CD4-positive, alpha-beta memory T cell (primary cell): ENCODE measurements around the gene ANKRD31. TPM values are rescaled to one million over a fixed set of nuclear protein-coding genes. Genes with fewer than 3 reads are reported as not detected.
"Not testable (repeated sequence)": the region's sequence is repeated elsewhere in the genome, so short reads cannot be mapped to it uniquely, and the experiment has no call there.

Experiments used
- CTCF ChIA-PET: fragments of 350-600 bp; sonication (Branson Sonifier 250); formaldehyde crosslinking; loops from one replicate; lab custom pipeline; 2021; ENCODE audit warnings: inconsistent platforms; ENCODE audit not compliant: partially characterized antibody; lab: Charles Lee
- POLR2A ChIA-PET: fragments of 350-600 bp; sonication (Branson Sonifier 250); formaldehyde crosslinking; loops from one replicate; lab custom pipeline; 2021; ENCODE audit not compliant: partially characterized antibody; lab: Charles Lee
- DNase-seq, 5 donors: peaks; one replicate each; pipeline versions ENCODE4 v3.0.0 to v3.0.0-alpha.2; 2020 to 2022; ENCODE audit warnings: mixed read lengths in 1 of 5
- H3K27ac ChIP-seq: one replicate; pipeline ENCODE4 v1.7.0; 2013; ENCODE audit warnings: low read depth, low read length
- H3K27me3 ChIP-seq: 2 replicates; pipeline ENCODE4 v1.7.0; 2013; ENCODE audit warnings: mild to moderate bottlenecking, low read length, moderate library complexity; ENCODE audit not compliant: insufficient read depth
- H3K36me3 ChIP-seq: 2 replicates; pipeline ENCODE4 v1.7.0; 2013; ENCODE audit warnings: mild to moderate bottlenecking, low read length, moderate library complexity; ENCODE audit not compliant: insufficient read depth
- H3K4me1 ChIP-seq: 2 replicates; pipeline ENCODE4 v1.7.0; 2013; ENCODE audit warnings: mild to moderate bottlenecking, low read length, moderate library complexity; ENCODE audit not compliant: insufficient read depth
- H3K4me3 ChIP-seq, 2 donors: one replicate each; pipeline ENCODE4 v1.7.0; 2013; ENCODE audit warnings: low read length in 2 of 2, mild to moderate bottlenecking in 1 of 2
- H3K9me3 ChIP-seq, 2 donors: one replicate each; pipeline ENCODE4 v1.7.0; 2013; ENCODE audit warnings: low read length in 2 of 2, control low read depth in 1 of 2; ENCODE audit not compliant: control insufficient read depth in 1 of 2
- H3K27ac Mint-ChIP-seq, 7 donors: one replicate each; pipeline ENCODE4 v1.8.0; 2020 to 2021; ENCODE audit warnings: mixed read lengths in 7 of 7, mild to moderate bottlenecking in 6 of 7, inconsistent platforms in 3 of 7, moderate library complexity in 3 of 7
- H3K27me3 Mint-ChIP-seq, 2 donors: one replicate each; pipeline ENCODE4 v1.8.0; 2020 to 2021; ENCODE audit warnings: mixed read lengths in 2 of 2
- H3K36me3 Mint-ChIP-seq, 2 donors: one replicate each; pipeline ENCODE4 v1.8.0; 2020 to 2021; ENCODE audit warnings: mixed read lengths in 2 of 2, inconsistent platforms in 1 of 2, mild to moderate bottlenecking in 1 of 2
- H3K4me1 Mint-ChIP-seq, 4 donors: one replicate each; pipeline ENCODE4 v1.8.0; 2020 to 2021; ENCODE audit warnings: mixed read lengths in 4 of 4, mild to moderate bottlenecking in 1 of 4
- H3K4me3 Mint-ChIP-seq, 8 donors: one replicate each; pipeline ENCODE4 v1.8.0; 2020 to 2021; ENCODE audit warnings: mixed read lengths in 8 of 8, mild to moderate bottlenecking in 7 of 8, moderate library complexity in 6 of 8, inconsistent platforms in 3 of 8
- H3K9me3 Mint-ChIP-seq, 8 donors: one replicate each; pipeline ENCODE4 v1.8.0; 2020 to 2021; ENCODE audit warnings: mixed read lengths in 8 of 8, mild to moderate bottlenecking in 5 of 8, inconsistent platforms in 3 of 8, moderate library complexity in 1 of 8
- intact Hi-C: fragments of 100-400 bp; cut with micrococcal nuclease; formaldehyde crosslinking; loops from one replicate; pipeline ENCODE4 v1.15.1; 2023
- polyA plus RNA-seq, 2 donors: library from polyadenylated mRNA; unstranded; fragments of 300-500 nt; fragmentation: Illumina TruSeq; gene quantifications; one replicate each; pipeline ENCODE4 v1.2.3, GENCODE V29; 2021
- total RNA-seq, 2 experiments: library from RNA; stranded (reverse); gene quantifications; one replicate each; pipeline ENCODE4 v1.2.3, GENCODE V29; 2021

Gene ANKRD31
- total and polyA plus RNA-seq, 4 experiments from 2014 or later: 0.21 to 0.86 (median 0.73) TPM; not detected in 1

DNA sequence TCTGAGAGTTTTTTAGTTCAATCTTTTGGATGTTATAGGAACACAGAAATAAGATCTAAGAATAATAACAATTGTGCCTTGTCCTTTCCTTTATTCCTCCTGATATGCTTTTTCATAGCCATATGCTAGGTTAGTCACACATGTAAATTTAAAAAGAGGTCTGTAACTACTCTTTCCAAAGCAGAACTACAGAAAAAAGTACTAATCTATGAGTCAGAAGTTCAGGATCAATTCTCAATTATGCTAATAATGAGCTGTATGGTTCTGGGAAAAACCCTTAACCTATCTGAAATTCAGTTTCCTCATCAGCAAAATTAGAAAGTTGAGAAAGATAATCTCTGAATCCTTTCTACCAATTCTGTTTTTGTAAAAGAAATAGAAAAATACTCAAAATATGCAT, 44.4 kb downstream of the ANKRD31 start:
- Histone ChIP-seq H3K9me3 (no peaks in the 10 kb centered on the region), H3K4me1 (no peaks in the 10 kb centered on the region), H3K27ac (no peak overlapping the region), H3K36me3 (no peaks in the 10 kb centered on the region), H3K4me3 (no peak overlapping the region), H3K27me3 (no peaks in the 10 kb centered on the region)
- Mint-ChIP-seq H3K36me3 (no peaks in the 10 kb centered on the region), H3K4me3 (no peak overlapping the region), H3K4me1 (no peaks in the 10 kb centered on the region), H3K9me3 (no peaks in the 10 kb centered on the region), H3K27me3 (peaks cover 0 to 2% of the 10 kb centered on the region in 2 donors), H3K27ac (no peak overlapping the region)
- POLR2A ChIA-PET: no interaction called here
- intact Hi-C loops: no loop called here
- CTCF ChIA-PET: no interaction called here
- no peak for DNase-seq

DNA sequence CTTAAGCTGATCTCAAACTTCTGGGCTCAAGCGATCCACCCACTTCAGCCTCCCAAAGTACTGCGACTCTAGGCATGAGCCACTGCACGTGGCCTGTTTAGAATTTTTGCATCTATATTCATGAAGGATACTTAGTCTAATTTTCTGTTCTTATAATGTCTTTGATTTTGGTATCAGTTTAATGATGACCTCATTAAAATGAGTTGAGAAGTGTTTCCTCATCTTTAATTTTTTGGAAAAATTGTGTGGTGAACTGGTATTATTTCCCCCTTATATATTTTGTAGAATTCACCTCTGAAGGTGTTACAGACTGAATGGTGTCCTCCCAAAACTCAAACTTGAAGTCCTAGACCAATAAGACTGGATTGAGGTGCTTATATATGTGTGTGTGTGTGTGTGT, 46.5 kb downstream of the ANKRD31 start:
- intact Hi-C loops: no loop called here
- Mint-ChIP-seq H3K27ac (no peak overlapping the region), H3K4me3 (no peak overlapping the region), H3K27me3 (peaks cover 0 to 2% of the 10 kb centered on the region in 2 donors), H3K4me1 (no peaks in the 10 kb centered on the region), H3K36me3 (no peaks in the 10 kb centered on the region), H3K9me3 (no peaks in the 10 kb centered on the region)
- no peaks in the 10 kb centered on the region for H3K4me1 ChIP-seq
- no peak overlapping the region for H3K4me3 ChIP-seq
- H3K9me3 ChIP-seq: no peaks in the 10 kb centered on the region
- H3K27ac ChIP-seq: no peak overlapping the region
- POLR2A ChIA-PET: no interaction called here
- no peaks in the 10 kb centered on the region for H3K36me3 ChIP-seq
- no peak for DNase-seq
- H3K27me3 ChIP-seq: no peaks in the 10 kb centered on the region
- CTCF ChIA-PET: interaction anchor here (0.7 kb wide), 1 partner anchor 138 kb away, joined by 3 read pairs; the partner anchor contains the start of gene GCNT4

DNA sequence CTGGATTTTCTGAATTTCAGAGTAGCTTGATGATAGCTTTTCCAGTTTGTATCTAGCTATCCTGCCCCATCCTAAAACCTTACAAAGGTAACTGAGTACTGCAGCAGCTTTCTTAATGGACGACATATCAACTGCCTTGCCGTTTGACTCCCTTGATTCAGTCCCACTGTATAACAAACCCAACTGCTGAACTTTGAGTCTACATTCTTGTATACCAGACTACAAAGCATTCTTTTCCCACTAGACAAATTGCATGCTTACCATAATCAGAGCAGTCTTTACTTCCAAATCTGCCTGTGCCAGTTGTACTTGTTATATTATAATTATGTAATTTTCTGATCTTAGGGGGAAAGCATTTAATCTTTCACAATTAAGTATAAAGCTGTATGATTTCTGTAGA, 47.3 kb downstream of the ANKRD31 start:
- Mint-ChIP-seq H3K27me3 (peaks cover 0 to 2% of the 10 kb centered on the region in 2 donors), H3K9me3 (peaks cover 0 to 3% (median 0%) of the 10 kb centered on the region in 8 donors), H3K36me3 (no peaks in the 10 kb centered on the region), H3K4me1 (no peaks in the 10 kb centered on the region), H3K4me3 (no peak overlapping the region), H3K27ac (no peak overlapping the region)
- no peaks in the 10 kb centered on the region for H3K36me3 ChIP-seq
- H3K27me3 ChIP-seq: no peaks in the 10 kb centered on the region
- H3K4me1 ChIP-seq: no peaks in the 10 kb centered on the region
- no peaks in the 10 kb centered on the region for H3K9me3 ChIP-seq
- POLR2A ChIA-PET: no interaction called here
- no peak overlapping the region for H3K27ac ChIP-seq
- H3K4me3 ChIP-seq: no peak overlapping the region
- CTCF ChIA-PET: no interaction called here
- DNase-seq: no peak
- intact Hi-C loops: no loop called here

DNA sequence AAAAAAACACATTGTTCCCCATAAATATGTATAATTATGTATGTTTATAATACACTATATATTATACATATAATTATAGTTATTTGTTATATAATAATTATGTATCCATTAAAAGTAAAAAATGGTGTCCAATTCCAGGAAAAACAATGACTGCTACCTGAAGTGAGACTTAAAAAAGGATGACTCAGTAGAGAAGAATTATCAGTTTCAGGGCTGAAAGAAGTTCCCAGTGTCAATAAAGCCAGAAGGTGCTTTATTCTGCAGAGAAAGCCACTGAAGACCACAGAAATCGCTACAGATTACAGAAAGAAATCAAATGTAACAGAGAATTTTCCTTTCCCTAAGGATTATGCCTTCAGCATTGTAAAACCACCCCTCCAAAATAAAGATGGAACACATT, 50.9 kb downstream of the ANKRD31 start:
- Histone ChIP-seq H3K4me3 (no peak overlapping the region), H3K27ac (no peak overlapping the region), H3K4me1 (no peaks in the 10 kb centered on the region), H3K36me3 (no peaks in the 10 kb centered on the region), H3K9me3 (no peaks in the 10 kb centered on the region), H3K27me3 (no peaks in the 10 kb centered on the region)
- ChIA-PET CTCF (no interaction called here), POLR2A (no interaction called here)
- intact Hi-C loops: no loop called here
- Mint-ChIP-seq H3K27ac (no peak overlapping the region), H3K27me3 (peaks cover 0 to 3% of the 10 kb centered on the region in 2 donors), H3K9me3 (peaks cover 0 to 3% (median 2%) of the 10 kb centered on the region in 8 donors), H3K4me1 (peaks cover 0 to 6% (median 4%) of the 10 kb centered on the region in 4 donors), H3K4me3 (no peak overlapping the region), H3K36me3 (no peaks in the 10 kb centered on the region)
- no peak for DNase-seq

DNA sequence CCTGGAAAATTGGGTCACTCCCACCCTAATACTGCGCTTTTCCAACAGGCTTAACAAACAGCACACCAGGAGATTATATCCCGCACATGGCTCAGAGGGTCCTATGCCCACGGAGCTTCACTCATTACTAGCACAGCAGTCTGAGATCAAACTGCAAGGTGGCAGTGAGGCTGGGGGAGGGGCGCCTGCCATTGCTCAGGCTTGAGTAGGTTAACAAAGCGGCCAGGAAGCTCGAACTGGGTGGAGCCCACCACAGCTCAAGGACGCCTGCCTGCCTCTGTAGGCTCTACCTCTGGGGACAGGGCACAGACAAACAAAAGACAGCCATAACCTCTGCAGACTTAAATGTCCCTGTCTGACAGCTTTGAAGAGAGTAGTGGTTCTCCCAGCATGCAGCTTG, 60.7 kb downstream of the ANKRD31 start:
- CTCF ChIA-PET, H3K4me1 Mint-ChIP-seq, H3K4me1 ChIP-seq, H3K27ac ChIP-seq, H3K27me3 ChIP-seq, intact Hi-C loops, H3K4me3 ChIP-seq, H3K27me3 Mint-ChIP-seq, H3K9me3 ChIP-seq, H3K36me3 ChIP-seq, POLR2A ChIA-PET, H3K4me3 Mint-ChIP-seq, H3K36me3 Mint-ChIP-seq: not testable (repeated sequence)
- peak overlapping the region in 1 of 7 donors; percentile 42 for H3K27ac Mint-ChIP-seq
- H3K9me3 Mint-ChIP-seq: peaks cover 0 to 41% (median 18%) of the 10 kb centered on the region in 8 donors
- DNase-seq: peak in 1 of 5 donors; percentile 24

DNA sequence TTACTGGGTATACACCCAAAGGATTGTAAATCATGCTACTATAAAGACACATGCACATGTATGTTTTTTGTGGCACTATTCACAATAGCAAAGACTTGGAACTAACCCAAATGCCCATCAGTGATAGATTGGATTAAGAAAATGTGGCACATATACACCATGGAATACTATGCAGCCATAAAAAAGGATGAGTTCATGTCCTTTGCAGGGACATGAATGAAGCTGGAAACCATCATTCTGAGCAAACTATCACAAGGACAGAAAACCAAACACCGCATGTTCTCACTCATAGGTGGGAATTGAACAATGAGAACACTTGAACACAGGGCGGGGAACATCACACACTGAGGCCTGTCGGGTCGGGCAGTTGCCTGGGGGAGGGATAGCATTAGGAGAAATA, 61.8 kb downstream of the ANKRD31 start:
- H3K36me3 ChIP-seq, H3K4me1 ChIP-seq, H3K27ac ChIP-seq, H3K9me3 ChIP-seq, H3K36me3 Mint-ChIP-seq, H3K4me3 ChIP-seq, intact Hi-C loops, DNase-seq, CTCF ChIA-PET, H3K27ac Mint-ChIP-seq, H3K27me3 ChIP-seq, H3K27me3 Mint-ChIP-seq, POLR2A ChIA-PET, H3K4me3 Mint-ChIP-seq, H3K4me1 Mint-ChIP-seq: not testable (repeated sequence)
- peaks cover 0 to 39% (median 17%) of the 10 kb centered on the region in 8 donors for H3K9me3 Mint-ChIP-seq

DNA sequence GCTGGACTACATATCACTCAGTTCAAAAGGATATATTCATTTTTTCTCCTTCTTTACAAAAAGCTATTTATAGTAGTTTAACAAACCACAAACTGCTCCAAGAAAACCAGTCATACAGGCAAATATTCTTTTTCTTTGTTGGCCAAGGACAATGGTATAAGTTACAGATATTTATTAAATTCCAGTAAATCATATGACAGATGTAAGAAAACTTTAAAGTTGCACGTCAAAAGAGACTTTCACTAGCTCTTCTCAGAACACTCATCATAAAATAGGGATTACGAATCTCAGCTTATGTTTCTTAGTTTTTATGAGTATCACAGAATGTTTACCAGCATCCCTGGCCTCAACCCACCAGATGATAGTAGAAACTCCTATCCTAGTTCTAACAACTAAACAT, 67.2 kb downstream of the ANKRD31 start:
- POLR2A ChIA-PET: no interaction called here
- CTCF ChIA-PET: no interaction called here
- no peak overlapping the region for H3K4me3 Mint-ChIP-seq
- Histone ChIP-seq H3K27me3 (no peaks in the 10 kb centered on the region), H3K4me1 (no peaks in the 10 kb centered on the region), H3K27ac (no peak overlapping the region), H3K36me3 (no peaks in the 10 kb centered on the region), H3K4me3 (no peak overlapping the region), H3K9me3 (no peaks in the 10 kb centered on the region)
- H3K27ac Mint-ChIP-seq: no peak overlapping the region
- H3K9me3 Mint-ChIP-seq: peaks cover 0 to 16% (median 9%) of the 10 kb centered on the region in 8 donors
- no peak for DNase-seq
- intact Hi-C loops: no loop called here
- peaks cover 0 to 5% (median 0%) of the 10 kb centered on the region in 4 donors for H3K4me1 Mint-ChIP-seq
- peaks cover 0 to 1% of the 10 kb centered on the region in 2 donors for H3K36me3 Mint-ChIP-seq
- H3K27me3 Mint-ChIP-seq: peaks cover 0 to 2% of the 10 kb centered on the region in 2 donors
